Bronchial epithelial cell (primary cell): ENCODE results near the gene EXOC6B. TPM values are rescaled to one million over a fixed set of nuclear protein-coding genes. Genes with fewer than 3 reads are reported as not detected.

Source experiments
- DNase-seq: peaks from one replicate; pipeline ENCODE4 v3.0.0-alpha.2; 2010; ENCODE audit warnings: low read depth
- FAIRE-seq: peaks from 2 replicates; lab custom pipeline; 2011; peaks lifted over from hg19 to GRCh38; lab: Jason Lieb, UNC
- H3K27me3 ChIP-seq: 2 replicates; pipeline ENCODE4 v1.5.1; 2011; ENCODE audit warnings: low read length; ENCODE audit not compliant: control insufficient read depth, insufficient read depth
- H3K36me3 ChIP-seq: 2 replicates; pipeline ENCODE4 v1.5.1; 2011; ENCODE audit warnings: low read length; ENCODE audit not compliant: control insufficient read depth, insufficient read depth
- H3K4me3 ChIP-seq: 2 replicates; pipeline ENCODE4 v1.5.1; 2011; ENCODE audit warnings: mild to moderate bottlenecking, low read depth, low read length, control low read depth
- CTCF ChIP-seq: IDR thresholded peaks from 2 replicates; pipeline ENCODE4 v1.5.1; 2011; ENCODE audit warnings: mild to moderate bottlenecking, moderate library complexity, low read length, control low read depth, inconsistent platforms; ENCODE audit not compliant: insufficient read depth, severe bottlenecking
- total RNA-seq: library from RNA; depleted of rRNA; stranded (reverse); fragments of >200 nt; gene quantifications from 2 replicates; pipeline ENCODE4 v1.2.1, GENCODE V29; 2014

Gene EXOC6B
- total RNA-seq, 1 donor from 2014 or later, result 26.9 TPM

- no peak for FAIRE-seq
- DNase-seq, result peak; percentile 94
Observed at GRCh38 chr2:72236445-72237067, 589.3 kb downstream of the EXOC6B start.

GRCh38 chr2:72235497-72236415 is 590.1 kb downstream of the EXOC6B start:
- no peaks in the 10 kb centered on the region for H3K27me3 ChIP-seq
- H3K36me3 ChIP-seq, result no peaks in the 10 kb centered on the region
- no peak overlapping the region for H3K4me3 ChIP-seq
- DNase-seq (no peak), FAIRE-seq (no peak)
- no peak for TF ChIP-seq CTCF

More at GRCh38 chr2:72236445-72237067, 589.3 kb downstream of the EXOC6B start:
- Histone ChIP-seq H3K36me3 (no peaks in the 10 kb centered on the region), H3K27me3 (no peaks in the 10 kb centered on the region), H3K4me3 (no peak overlapping the region)
- TF ChIP-seq CTCF, result no peak

- DNase-seq (no peak), FAIRE-seq (no peak)
- H3K27me3 ChIP-seq, result no peaks in the 10 kb centered on the region
- TF ChIP-seq CTCF, result no peak
- H3K4me3 ChIP-seq, result no peak overlapping the region
- no peaks in the 10 kb centered on the region for H3K36me3 ChIP-seq
Observed at GRCh38 chr2:72233211-72233610, 592.6 kb downstream of the EXOC6B start.

- no peak for FAIRE-seq
Observed at GRCh38 chr2:72222829-72223564, 602.8 kb downstream of the EXOC6B start.

GRCh38 chr2:72220170-72220569 is 605.7 kb downstream of the EXOC6B start:
- Histone ChIP-seq H3K27me3 (no peaks in the 10 kb centered on the region), H3K4me3 (no peak overlapping the region), H3K36me3 (no peaks in the 10 kb centered on the region)
- peak; percentile 8 for TF ChIP-seq CTCF
- DNase-seq (no peak), FAIRE-seq (no peak)

More at GRCh38 chr2:72222829-72223564, 602.8 kb downstream of the EXOC6B start:
- H3K36me3 ChIP-seq, result no peaks in the 10 kb centered on the region
- no peak for DNase-seq
- no peak for TF ChIP-seq CTCF
- H3K4me3 ChIP-seq, result no peak overlapping the region
- no peaks in the 10 kb centered on the region for H3K27me3 ChIP-seq
